ENCODE results near the gene AASDH.

Gene AASDH, protein sequence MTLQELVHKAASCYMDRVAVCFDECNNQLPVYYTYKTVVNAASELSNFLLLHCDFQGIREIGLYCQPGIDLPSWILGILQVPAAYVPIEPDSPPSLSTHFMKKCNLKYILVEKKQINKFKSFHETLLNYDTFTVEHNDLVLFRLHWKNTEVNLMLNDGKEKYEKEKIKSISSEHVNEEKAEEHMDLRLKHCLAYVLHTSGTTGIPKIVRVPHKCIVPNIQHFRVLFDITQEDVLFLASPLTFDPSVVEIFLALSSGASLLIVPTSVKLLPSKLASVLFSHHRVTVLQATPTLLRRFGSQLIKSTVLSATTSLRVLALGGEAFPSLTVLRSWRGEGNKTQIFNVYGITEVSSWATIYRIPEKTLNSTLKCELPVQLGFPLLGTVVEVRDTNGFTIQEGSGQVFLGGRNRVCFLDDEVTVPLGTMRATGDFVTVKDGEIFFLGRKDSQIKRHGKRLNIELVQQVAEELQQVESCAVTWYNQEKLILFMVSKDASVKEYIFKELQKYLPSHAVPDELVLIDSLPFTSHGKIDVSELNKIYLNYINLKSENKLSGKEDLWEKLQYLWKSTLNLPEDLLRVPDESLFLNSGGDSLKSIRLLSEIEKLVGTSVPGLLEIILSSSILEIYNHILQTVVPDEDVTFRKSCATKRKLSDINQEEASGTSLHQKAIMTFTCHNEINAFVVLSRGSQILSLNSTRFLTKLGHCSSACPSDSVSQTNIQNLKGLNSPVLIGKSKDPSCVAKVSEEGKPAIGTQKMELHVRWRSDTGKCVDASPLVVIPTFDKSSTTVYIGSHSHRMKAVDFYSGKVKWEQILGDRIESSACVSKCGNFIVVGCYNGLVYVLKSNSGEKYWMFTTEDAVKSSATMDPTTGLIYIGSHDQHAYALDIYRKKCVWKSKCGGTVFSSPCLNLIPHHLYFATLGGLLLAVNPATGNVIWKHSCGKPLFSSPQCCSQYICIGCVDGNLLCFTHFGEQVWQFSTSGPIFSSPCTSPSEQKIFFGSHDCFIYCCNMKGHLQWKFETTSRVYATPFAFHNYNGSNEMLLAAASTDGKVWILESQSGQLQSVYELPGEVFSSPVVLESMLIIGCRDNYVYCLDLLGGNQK

DNA sequence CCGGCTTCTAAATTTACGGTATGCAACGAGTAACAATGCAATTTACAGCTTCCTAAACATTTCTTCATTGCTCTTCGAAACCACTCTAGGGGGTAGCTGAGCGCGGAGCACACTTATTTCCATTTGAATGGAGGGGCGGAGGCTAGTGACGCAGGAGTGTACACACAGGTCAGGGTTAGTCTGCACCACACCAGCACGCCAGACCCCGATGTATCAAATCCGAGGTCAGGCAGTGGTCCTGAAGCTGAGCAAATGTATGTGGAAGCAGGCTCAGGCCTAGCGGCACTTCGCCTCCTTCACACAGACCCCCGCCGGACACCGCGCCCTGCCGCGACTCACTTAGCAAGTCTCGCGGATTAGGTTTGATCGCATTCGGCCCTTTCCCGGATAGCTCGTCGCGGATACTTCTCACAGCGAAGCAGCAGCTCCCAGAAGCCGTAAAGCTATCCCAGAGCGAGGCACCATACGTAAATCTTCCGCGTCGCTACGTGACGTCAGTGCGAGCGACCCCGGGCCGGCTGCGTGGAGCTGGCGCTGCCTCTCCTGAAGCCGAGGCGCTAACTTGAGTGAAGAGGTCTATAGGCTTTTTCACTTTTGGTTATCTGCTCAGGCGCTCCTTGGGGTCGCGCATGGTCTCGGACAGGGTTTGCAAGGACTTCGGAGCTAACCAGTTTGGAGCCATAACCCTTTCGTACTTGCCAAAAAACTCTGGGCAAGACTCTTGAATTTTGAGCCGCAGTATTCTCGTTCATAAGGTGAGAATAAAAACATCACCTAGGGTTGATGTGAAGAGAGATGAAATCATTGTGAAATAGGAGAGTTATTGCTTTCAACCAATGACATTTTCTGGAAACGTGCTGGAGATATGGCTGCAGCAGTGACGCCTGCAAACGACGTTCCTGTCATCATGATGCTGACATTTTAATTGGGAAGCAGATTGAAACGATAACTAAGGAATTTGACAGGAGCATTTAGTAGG is at the start of gene AASDH:
Gene AASDH (minus strand): TSS at position 469 of the 979 bp plus-strand sequence. CDS start 3,192 bp downstream, outside the sequence.
- peak; percentile 90 to 94 for DNase-seq

DNA sequence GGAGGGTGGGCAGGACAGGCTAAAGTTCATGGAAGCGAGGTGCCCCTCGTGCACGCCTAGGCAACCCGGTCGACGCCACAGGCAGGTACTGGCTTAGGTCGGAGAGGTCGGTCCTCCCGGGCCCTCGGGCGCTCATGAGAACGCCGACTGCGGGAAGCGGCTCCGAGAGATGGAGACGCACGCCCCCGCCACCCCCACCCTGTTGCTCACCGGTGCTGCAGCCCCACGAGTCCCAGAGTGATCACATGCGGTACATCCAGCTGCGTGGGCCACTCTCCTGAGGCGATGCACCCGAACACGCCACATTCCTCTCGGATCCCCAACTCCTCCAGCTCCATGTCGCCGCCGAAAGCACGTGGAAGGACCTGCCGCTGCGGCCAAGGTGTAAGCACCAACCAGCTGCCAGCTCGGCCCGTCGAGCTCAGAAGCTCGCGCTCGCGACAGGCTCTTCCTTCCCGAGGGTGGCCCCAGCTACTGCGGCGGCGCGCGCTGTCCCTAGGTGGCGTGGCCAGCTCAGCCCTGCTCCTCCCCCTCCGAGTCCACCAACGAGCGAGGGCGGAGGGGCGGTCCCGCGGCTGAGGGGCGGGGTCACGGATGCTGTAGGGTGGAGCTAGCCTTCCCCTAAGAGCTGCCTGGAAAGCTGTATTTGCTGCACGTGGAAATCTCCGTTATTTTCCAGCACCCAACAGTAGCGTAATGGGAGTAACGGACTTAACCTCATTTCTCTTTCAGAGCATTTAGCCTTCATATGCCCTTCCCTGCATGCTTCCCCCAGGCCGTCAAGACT is 48.0 kb upstream of the AASDH start, which contains the start of gene PPAT:
Gene PPAT (minus strand): TSS at position 476 of the 787 bp plus-strand sequence. CDS start 138 bp downstream, at position 338.
- DNase-seq, result peak; percentile 95 to 97

DNA sequence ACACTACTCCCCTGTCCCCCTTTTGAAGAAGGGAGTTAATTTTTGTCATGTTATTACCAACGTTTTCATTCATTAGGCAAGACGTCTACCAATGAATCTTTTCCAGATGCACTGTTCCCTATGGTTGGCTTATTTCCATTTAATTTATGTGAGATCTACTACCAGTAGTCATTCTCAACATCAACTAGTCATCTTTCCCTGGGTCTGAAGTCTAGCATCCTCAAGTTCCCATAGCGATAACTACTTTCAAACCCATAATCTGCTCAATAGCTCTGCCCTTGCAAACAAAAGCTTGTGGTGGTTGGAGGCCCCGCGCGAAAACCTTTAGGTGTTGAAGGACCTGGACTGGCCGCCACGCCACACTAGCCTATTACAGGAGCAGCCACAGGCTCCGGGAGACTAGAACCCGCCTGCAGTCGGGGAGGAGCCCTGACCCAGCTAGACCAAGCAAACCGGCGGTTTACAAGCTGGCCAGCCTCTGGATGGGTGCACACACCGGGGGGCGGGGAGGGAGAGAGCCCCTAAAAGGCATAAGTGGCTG is 47.4 kb upstream of the AASDH start:
- peak; percentile 11 to 51 for DNase-seq

DNA sequence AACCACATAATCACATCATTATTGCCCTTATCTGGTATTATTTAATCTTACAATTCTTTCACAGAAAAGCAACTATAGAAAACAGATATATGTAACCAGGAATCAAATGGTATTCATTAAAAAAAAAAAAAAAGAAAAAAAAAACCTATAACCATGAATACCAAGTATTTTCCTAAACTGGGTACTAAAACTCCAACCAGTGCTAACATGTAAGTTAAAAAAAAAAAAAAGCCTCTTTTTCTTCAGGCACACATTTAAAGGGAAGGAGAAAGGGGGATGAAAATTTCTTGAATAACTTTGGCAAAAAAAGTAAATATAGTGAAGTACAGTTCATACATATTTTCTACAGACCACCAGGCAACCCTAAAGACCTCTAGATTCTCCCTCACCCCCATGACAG is 46.0 kb upstream of the AASDH start:
- no peak for DNase-seq

GRCh38 chr4:56430203-56430602 is 42.9 kb upstream of the AASDH start:
- DNase-seq, result no peak

- DNase-seq, result no peak
Observed at GRCh38 chr4:56427179-56427578, 39.9 kb upstream of the AASDH start.

DNA sequence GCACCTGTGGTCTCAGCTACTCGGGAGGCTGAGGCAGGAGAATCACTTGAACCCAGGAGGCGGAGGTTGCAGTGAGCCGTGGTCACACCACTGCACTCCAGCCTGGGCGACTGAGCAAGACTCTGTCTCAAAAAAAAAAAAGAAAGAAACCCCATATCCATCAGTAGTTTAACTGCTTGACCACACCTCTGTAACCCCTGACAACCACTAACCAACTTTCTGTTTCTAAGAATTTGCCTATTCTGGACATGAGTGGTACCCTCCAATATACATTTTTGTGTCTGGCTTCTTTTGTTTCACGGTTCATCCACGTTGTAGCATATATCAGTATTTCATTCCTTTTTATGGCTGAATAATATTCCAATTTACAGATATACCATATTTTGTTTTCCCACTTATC is 39.0 kb upstream of the AASDH start:
- DNase-seq, result no peak

DNA sequence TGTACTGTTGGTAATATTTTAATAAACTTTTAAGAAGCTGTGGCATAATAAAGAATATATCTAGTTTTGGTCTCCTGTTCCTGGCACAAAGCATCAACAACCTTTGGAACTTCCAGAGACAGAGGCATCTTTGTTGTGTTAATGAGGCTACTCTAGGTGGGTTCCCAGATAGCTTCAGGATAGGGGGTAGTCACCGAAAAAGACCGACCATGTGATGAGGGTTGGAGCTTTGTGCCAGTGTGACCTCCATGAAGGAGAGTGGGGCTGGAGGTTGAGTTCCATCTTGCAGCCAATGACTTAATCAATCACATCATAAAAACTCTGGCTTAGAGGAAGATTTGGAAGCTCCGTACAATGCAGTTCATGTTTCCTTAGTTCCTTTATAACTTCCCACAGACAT is 38.2 kb upstream of the AASDH start:
- DNase-seq, result no peak

DNA sequence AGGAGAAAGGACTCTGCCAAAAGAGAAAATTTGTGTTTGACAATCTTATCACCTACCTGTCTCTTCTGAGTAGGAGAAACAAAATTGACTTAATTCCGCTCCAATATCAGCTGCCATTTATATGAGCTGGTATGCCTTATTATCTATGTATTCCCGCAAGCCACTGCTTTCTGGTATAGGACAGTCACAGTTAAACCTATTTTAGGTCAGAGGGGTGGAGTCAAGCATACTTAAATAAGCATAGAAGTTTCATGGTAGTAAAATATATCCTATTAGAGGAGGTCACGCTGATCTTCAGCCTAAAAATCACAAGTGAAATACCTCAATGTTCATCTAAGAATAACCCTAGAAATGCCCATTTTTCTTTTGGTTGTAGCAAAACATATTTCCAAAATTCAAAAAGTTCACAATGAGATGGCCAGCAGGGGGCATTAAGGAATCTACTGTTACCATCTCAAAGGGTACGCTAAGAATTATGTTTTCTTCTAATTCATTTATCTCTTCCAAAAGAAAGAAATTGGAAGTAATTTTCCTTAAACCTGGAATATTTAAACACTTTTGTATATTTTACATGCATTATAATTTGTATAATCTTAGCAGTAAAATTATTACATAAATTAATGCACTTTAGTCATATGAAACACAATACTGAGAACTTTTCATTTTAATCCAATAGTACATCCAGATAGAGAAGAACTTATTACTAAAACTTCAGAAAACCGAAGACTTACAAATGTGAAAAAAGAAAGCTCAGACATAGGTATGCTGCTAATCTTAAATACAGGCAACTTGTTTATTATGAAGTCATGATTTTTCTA is 37.6 kb upstream of the AASDH start:
- DNase-seq, result peak; percentile 8 to 14

GRCh38 chr4:56424176-56424575 is 36.9 kb upstream of the AASDH start:
- no peak for DNase-seq

DNA sequence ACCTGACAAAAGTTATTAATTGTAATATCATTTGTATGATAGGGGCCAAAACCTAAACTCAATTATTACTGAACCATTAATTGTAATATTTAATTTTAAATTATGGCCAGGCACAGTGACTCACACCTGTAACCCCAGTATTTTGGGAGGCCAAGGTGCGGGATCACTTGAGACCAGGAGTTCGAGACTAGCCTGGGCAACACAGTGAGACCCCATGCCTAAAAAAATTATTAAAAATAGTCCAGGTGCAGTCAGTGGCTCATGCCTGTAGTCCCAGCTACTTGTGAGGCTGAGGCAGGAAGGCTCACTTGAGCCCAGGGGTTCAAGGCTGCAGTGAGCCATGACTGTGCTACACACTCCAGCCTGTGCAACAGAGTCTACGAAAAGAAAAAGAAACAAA is 30.1 kb upstream of the AASDH start:
- DNase-seq, result no peak

GRCh38 chr4:56416349-56416748 is 29.1 kb upstream of the AASDH start:
- no peak for DNase-seq

DNA sequence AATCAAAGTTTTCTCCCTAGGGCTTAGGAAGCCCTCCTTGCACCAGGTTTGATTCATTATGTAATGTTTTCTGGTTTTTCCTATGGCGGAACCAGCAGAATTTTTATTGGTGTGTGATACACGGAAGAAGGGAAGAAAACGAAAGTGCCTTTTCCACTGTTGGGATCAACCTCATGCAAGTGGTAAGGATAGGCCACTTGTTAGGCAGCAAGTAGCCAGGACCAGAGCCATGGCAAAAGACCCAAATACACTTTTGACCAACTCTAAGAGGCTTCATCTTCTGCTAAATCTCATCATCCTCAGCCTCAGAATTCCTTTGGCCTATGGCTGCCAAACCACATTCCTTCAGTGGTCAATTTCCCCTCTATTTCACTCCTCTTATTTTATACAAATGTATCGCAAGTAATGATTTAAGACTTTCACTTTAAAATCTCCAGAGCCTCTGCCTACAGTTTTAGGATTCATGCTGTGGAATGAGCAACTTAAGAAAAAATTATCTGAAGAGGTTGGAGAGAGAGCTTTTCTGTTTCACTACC is 26.9 kb upstream of the AASDH start:
- no peak for DNase-seq

- DNase-seq, result peak; percentile 91
Observed at GRCh38 chr4:56410247-56411062, 23.2 kb upstream of the AASDH start.

- peak in 1 of 2 experiments; percentile 9 for DNase-seq
Observed at GRCh38 chr4:56409511-56410090, 22.3 kb upstream of the AASDH start.

- no peak for DNase-seq
Observed at GRCh38 chr4:56408978-56409377, 21.7 kb upstream of the AASDH start.

DNA sequence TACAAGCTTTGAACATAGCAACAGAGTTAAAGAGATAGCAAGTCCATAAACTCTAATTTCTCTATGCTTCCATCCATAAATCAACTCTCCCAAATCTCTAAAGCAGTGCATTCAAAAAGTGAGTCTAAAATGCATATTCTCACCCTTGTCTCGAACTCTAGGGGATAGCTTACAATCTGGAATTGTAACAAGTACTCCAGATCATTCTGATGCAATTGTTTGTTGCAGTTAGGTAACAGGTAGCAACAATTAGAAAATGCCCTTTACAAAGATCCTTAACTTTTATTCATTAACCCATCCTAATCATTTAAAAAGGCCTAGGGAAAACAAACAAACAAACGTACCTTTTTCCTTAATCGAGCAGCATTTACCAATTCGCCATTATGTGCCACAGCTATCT is 18.9 kb upstream of the AASDH start:
- no peak for DNase-seq

DNA sequence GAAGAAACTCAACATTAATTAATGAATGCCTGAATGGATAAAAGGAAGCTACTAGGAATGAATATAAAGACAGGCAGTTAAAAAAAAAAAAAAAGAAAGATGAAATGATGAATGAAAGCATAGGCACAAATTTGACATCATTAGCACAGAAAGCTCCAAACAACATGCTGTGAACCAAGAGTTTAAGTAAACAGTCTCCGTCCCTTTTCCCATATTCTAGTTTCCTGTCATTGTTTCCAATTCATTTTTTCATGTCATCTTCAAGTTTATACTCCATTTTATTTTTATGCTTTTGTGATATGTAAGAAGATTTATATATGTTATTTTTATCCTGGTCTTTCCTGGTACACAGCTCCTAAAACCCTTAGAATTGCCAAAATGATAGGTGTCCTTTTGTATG is 17.7 kb upstream of the AASDH start:
- no peak for DNase-seq
